WTC11 (cell line): Measurements from ENCODE around the gene CHD9.

Experiments
- CTCF ChIP-seq: fragments of 200-600 bp; IDR thresholded peaks from 2 replicates; pipeline ENCODE4 v1.8.0; 2022; ENCODE audit warnings: antibody characterized with exemption
- IRF1 ChIP-seq: sonication (generic); formaldehyde crosslinking; IDR thresholded peaks from 2 replicates; pipeline ENCODE4 v1.8.0; 2023; ENCODE audit warnings: missing genetic modification reagents
- JUN ChIP-seq: sonication (generic); formaldehyde crosslinking; IDR thresholded peaks from 2 replicates; pipeline ENCODE4 v1.8.0; 2023; ENCODE audit warnings: mild to moderate bottlenecking, missing genetic modification reagents
- MAX ChIP-seq: sonication (generic); formaldehyde crosslinking; IDR thresholded peaks from 2 replicates; pipeline ENCODE4 v1.8.0; 2022; ENCODE audit warnings: mild to moderate bottlenecking, missing genetic modification reagents
- NR2C2 ChIP-seq: sonication (generic); formaldehyde crosslinking; IDR thresholded peaks from 2 replicates; pipeline ENCODE4 v1.8.0; 2022; ENCODE audit warnings: mild to moderate bottlenecking, missing genetic modification reagents
- NR3C1 ChIP-seq: sonication (generic); formaldehyde crosslinking; conservative IDR thresholded peaks from 2 replicates; pipeline ENCODE4 v1.8.1; 2023; ENCODE audit warnings: low read depth, mild to moderate bottlenecking, missing genetic modification reagents
- PRDM15 ChIP-seq: sonication (generic); formaldehyde crosslinking; IDR thresholded peaks from 2 replicates; pipeline ENCODE4 v1.8.0; 2022; ENCODE audit warnings: missing genetic modification reagents
- SMAD3 ChIP-seq: sonication (generic); formaldehyde crosslinking; IDR thresholded peaks from 2 replicates; pipeline ENCODE4 v1.8.0; 2022; ENCODE audit warnings: missing genetic modification reagents, mild to moderate bottlenecking, borderline replicate concordance
- SP1 ChIP-seq: sonication (generic); formaldehyde crosslinking; conservative IDR thresholded peaks from 2 replicates; pipeline ENCODE4 v1.8.1; 2022; ENCODE audit warnings: missing genetic modification reagents
- TEAD4 ChIP-seq: sonication (generic); formaldehyde crosslinking; IDR thresholded peaks from 2 replicates; pipeline ENCODE4 v1.8.0; 2022; ENCODE audit warnings: mild to moderate bottlenecking, missing genetic modification reagents
- USF2 ChIP-seq: sonication (generic); formaldehyde crosslinking; IDR thresholded peaks from 2 replicates; pipeline ENCODE4 v1.8.1; 2023; ENCODE audit warnings: mild to moderate bottlenecking, missing genetic modification reagents, moderate library complexity
- ZNF416 ChIP-seq: fragments of 250-450 bp; sonication (Bioruptor Pico); IDR thresholded peaks from 2 replicates; pipeline ENCODE4 v1.9.0; 2021; ENCODE audit warnings: mild to moderate bottlenecking, inconsistent platforms

GRCh38 chr16:53059672-53060071, 4.9 kb downstream of the CHD9 start:
- no peak for TF ChIP-seq MAX (CRISPR knock-in tag)
- no peak for TF ChIP-seq NR2C2 (CRISPR knock-in tag)
- TF ChIP-seq CTCF: no peak
- no peak for TF ChIP-seq USF2
- TF ChIP-seq ZNF416 (CRISPR knock-in tag): no peak
- TF ChIP-seq IRF1: no peak
- TF ChIP-seq NR3C1 (CRISPR knock-in tag): no peak
- no peak for TF ChIP-seq TEAD4 (CRISPR knock-in tag)
- TF ChIP-seq SP1: no peak
- TF ChIP-seq SMAD3: no peak
- no peak for TF ChIP-seq JUN (CRISPR knock-in tag)
- no peak for TF ChIP-seq PRDM15 (CRISPR knock-in tag)
